GM12891 (cell line): ENCODE measurements around the gene BTRC.

Experiments used
- PAX5 ChIP-seq: IDR thresholded peaks from 2 replicates; pipeline ENCODE4 v1.6.1; 2011; ENCODE audit warnings: low read length, moderate library complexity, mild to moderate bottlenecking; ENCODE audit not compliant: insufficient read depth, severe bottlenecking
- POLR2A ChIP-seq: IDR thresholded peaks from 2 replicates; pipeline ENCODE4 v1.6.1; 2011; ENCODE audit warnings: low read depth, low read length, control low read depth
- POLR2AphosphoS5 ChIP-seq: IDR thresholded peaks from 2 replicates; pipeline ENCODE4 v1.6.1; 2011; ENCODE audit warnings: low read depth, low read length, control low read depth

- TF ChIP-seq PAX5, result no peak
- no peak for TF ChIP-seq POLR2AphosphoS5
- no peak for TF ChIP-seq POLR2A
These were observed 93.0 kb downstream of the BTRC start for GRCh38 chr10:101446947-101447346.
